Transverse colon (tissue), 4 donors: ENCODE results near the gene HTRA3. TPM values are rescaled to one million over a fixed set of nuclear protein-coding genes. Genes with fewer than 3 reads are reported as not detected.

Experiments used
- DNase-seq: peaks from one replicate; pipeline ENCODE4 v3.0.0-alpha.2; 2019
- H3K27ac ChIP-seq, 4 donors: fragments of 200-600 bp; sonication (generic); 2 replicates each; pipeline ENCODE4 v1.5.1; 2016 to 2018; ENCODE audit warnings: inconsistent platforms in 4 of 4
- H3K27me3 ChIP-seq: fragments of 200-600 bp; sonication (generic); 2 replicates; pipeline ENCODE4 v1.5.1; 2017; ENCODE audit warnings: inconsistent platforms
- H3K36me3 ChIP-seq, 4 donors: fragments of 200-600 bp; sonication (generic); 2 replicates each; pipeline ENCODE4 v1.5.1; 2017 to 2019; ENCODE audit warnings: inconsistent platforms in 4 of 4
- H3K4me1 ChIP-seq, 4 donors: fragments of 200-600 bp; sonication (generic); 2 replicates each; pipeline ENCODE4 v1.5.1; 2017 to 2020; ENCODE audit warnings: inconsistent platforms in 4 of 4
- H3K4me3 ChIP-seq, 4 donors: fragments of 200-600 bp; sonication (generic); 1 replicate in 1 of 4; 2 replicates in 3 of 4; pipeline versions ENCODE4 v1.5.1 to v1.6.1; 2017 to 2019; ENCODE audit warnings: inconsistent platforms in 4 of 4
- H3K9me3 ChIP-seq, 2 donors: fragments of 200-600 bp; sonication (generic); 2 replicates each; pipeline ENCODE4 v1.5.1; 2017 to 2019; ENCODE audit warnings: inconsistent platforms in 2 of 2
- EP300 ChIP-seq: sonication (generic); formaldehyde crosslinking; IDR thresholded peaks from one replicate; pipeline ENCODE4 v1.6.1; 2017; ENCODE audit warnings: antibody characterized with exemption, low read depth
- POLR2A ChIP-seq: fragments of 450-650 bp; IDR thresholded peaks from one replicate; pipeline ENCODE4 v1.6.1; 2016; ENCODE audit warnings: antibody characterized with exemption, mild to moderate bottlenecking, moderate library complexity
- POLR2AphosphoS5 ChIP-seq, 3 donors: sonication (generic); formaldehyde crosslinking; IDR thresholded peaks; one replicate each; pipeline ENCODE4 v1.6.1; 2016; ENCODE audit warnings: antibody characterized with exemption in 3 of 3
- WGBS, 2 donors: methylation state at CpG; one replicate each; pipeline ENCODE4 v1.1.5; 2018; ENCODE audit warnings: low coverage in 1 of 2; 5-methylcytosine and 5-hydroxymethylcytosine counted together
- in situ Hi-C, 4 donors: fragments of 200-750 bp; cut with MboI; loops; one replicate each; pipeline versions ENCODE4 v1.15.0 to v1.15.1; 2017; ENCODE audit warnings: low sequenced_read_pairs in 3 of 4, low pct_ligation_motif_present in 1 of 4, low pct_unique_long_range_greater_than_20kb in 1 of 4
- intact Hi-C: fragments of 100-400 bp; cut with DNase I; formaldehyde crosslinking; loops from one replicate; pipeline ENCODE4 v1.15.1; 2023; ENCODE audit warnings: low total_unique reads
- total RNA-seq, 4 donors: library from RNA; depleted of rRNA; stranded (reverse); fragments of >200 nt; gene quantifications; one replicate each; pipeline ENCODE4 v1.1.0, GENCODE V29; 2016
- TF ChIP-seq, protein P1 (sequence below), 5 experiments: fragments of 200-600 bp in 3 of 5; fragments of 450-650 bp in 2 of 5; sonication (generic) in 3 of 5; IDR thresholded peaks; 1 replicate in 2 of 5; 2 replicates in 3 of 5; pipeline ENCODE4 v1.5.1; 2016 to 2017; ENCODE audit warnings: antibody characterized with exemption in 5 of 5, inconsistent platforms in 3 of 5, mild to moderate bottlenecking in 2 of 5, moderate library complexity in 1 of 5

The HTRA3 gene
- total RNA-seq, 4 donors from 2014 or later = 1.5 to 11.9 (median 6.5) TPM

DNA sequence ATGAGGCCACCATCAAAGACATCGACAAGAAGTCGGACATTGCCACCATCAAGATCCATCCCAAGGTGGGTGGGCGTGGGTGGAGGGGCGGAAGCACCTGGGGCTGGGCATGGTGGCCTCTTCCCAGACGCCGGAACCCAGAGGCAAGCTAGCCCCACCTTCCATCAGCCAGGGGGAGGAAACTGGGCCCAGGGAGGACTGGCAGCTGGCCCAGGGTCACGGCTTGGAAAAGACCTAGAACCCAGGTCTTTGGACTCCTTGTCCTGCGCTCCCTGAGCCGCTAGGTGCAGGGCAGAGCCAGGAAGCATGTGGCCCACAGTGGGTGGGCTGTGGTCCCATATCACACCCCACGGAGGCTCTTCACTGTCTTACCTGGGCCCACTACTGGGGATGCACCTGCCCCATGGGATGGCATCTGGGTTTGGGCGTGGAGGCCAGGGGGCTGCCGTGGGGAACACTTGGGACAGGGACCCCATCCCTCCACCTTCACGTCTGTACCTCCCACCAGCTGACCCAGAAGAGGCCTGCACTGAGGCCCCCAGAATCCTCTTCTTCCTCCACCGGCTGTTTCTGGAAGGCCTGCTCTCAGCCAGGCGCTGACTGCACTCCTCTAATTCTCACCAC lies 17.3 kb downstream of the HTRA3 start:
- WGBS, 2 donors = 84% methylated on average over 13 of the region's 15 CpGs; no CpG with 5 or more reads in 1 of the 2 donors
- DNase-seq = no peak
- Histone ChIP-seq H3K4me3 (no peak overlapping the region), H3K4me1 (no peaks in the 10 kb centered on the region), H3K36me3 (no peaks in the 10 kb centered on the region), H3K27ac (no peak overlapping the region), H3K9me3 (no peaks in the 10 kb centered on the region), H3K27me3 (no peaks in the 10 kb centered on the region)
- intact Hi-C loops (no loop called here), in situ Hi-C loops (no loop called here)
- TF ChIP-seq, protein P1, sequence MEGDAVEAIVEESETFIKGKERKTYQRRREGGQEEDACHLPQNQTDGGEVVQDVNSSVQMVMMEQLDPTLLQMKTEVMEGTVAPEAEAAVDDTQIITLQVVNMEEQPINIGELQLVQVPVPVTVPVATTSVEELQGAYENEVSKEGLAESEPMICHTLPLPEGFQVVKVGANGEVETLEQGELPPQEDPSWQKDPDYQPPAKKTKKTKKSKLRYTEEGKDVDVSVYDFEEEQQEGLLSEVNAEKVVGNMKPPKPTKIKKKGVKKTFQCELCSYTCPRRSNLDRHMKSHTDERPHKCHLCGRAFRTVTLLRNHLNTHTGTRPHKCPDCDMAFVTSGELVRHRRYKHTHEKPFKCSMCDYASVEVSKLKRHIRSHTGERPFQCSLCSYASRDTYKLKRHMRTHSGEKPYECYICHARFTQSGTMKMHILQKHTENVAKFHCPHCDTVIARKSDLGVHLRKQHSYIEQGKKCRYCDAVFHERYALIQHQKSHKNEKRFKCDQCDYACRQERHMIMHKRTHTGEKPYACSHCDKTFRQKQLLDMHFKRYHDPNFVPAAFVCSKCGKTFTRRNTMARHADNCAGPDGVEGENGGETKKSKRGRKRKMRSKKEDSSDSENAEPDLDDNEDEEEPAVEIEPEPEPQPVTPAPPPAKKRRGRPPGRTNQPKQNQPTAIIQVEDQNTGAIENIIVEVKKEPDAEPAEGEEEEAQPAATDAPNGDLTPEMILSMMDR (IDR thresholded peaks at IDR 0.05) = no peak
- no peak for TF ChIP-seq EP300
- TF ChIP-seq POLR2AphosphoS5 (IDR thresholded peaks at IDR 0.05) = no peak
- TF ChIP-seq POLR2A = no peak

- Histone ChIP-seq H3K4me1 (no peaks in the 10 kb centered on the region), H3K36me3 (no peaks in the 10 kb centered on the region), H3K9me3 (no peaks in the 10 kb centered on the region), H3K4me3 (no peak overlapping the region), H3K27ac (no peak overlapping the region), H3K27me3 (no peaks in the 10 kb centered on the region)
- 83 to 87% methylated on average over 10 to 18 of the region's 18 CpGs for WGBS, 2 donors
- no peak for DNase-seq
- in situ Hi-C loops = no loop called here
- TF ChIP-seq, protein P1 (IDR thresholded peaks at IDR 0.05) = no peak
- no peak for TF ChIP-seq EP300
- TF ChIP-seq POLR2A = no peak
- TF ChIP-seq POLR2AphosphoS5 (IDR thresholded peaks at IDR 0.05) = no peak
- intact Hi-C loops = no loop called here
Measured at GRCh38 chr4:8287343-8288280, 18.1 kb downstream of the HTRA3 start.

DNA sequence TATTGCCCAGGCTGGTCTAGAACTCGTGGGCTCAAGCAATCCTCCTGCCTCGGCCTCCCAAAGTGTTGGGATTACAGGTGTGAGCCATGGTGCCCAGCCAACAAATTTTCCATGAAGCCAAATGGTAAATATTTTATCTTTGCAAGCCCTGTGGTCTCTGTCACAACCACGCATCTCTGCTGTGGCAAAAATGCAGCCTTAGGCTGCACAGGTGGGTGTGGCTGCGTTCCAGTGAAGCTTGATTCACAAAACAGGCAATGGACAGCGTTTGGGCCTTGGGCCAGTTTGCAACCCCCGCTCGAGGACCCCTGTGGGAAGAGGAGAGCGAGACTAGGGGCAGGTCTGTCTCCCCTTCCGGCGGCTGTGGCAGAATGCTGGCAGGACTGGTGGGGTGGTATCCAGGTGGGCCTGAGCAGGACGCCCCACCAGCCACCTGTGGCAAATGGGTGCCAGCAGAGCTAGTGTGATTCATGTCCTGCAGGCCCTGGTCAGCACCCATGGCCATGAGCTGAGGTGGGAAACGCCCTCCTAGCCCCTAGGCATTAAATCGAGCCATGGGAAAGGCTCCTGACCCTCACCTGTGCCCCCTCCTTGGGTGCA lies 19.7 kb downstream of the HTRA3 start:
- intact Hi-C loops = no loop called here
- no peak for TF ChIP-seq POLR2AphosphoS5 (IDR thresholded peaks at IDR 0.05)
- TF ChIP-seq, protein P1 (IDR thresholded peaks at IDR 0.05) = no peak
- no peak for TF ChIP-seq POLR2A
- TF ChIP-seq EP300 = no peak
- 30 to 57% methylated on average over 2 to 13 of the region's 13 CpGs for WGBS, 2 donors
- Histone ChIP-seq H3K4me3 (no peak overlapping the region), H3K27me3 (no peaks in the 10 kb centered on the region), H3K27ac (no peak overlapping the region), H3K4me1 (no peaks in the 10 kb centered on the region), H3K9me3 (no peaks in the 10 kb centered on the region), H3K36me3 (no peaks in the 10 kb centered on the region)
- in situ Hi-C loops = no loop called here
- no peak for DNase-seq
